ENCODE results near the gene PKNOX2.

Gene PKNOX2

DNA sequence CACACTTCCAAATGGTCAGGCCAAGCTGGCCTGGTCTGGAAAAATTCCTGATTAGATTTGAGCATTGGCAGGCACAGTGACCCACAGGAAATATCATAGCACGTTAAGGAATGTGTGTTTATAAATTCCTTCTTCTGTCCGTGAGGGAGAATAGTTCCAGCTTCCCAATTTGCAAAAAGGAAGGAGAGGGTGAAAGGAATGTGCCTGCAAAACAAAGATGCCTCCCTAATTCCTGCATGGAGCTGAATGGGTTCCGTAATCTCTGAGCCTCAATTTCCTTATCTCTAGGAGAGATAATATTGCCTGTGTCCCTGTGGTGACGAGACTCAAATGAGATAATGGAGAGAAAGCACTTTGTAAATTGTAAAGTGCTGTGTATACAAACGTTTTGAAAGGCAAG, 226.4 kb downstream of the PKNOX2 start:
- DNase-seq: no peak

DNA sequence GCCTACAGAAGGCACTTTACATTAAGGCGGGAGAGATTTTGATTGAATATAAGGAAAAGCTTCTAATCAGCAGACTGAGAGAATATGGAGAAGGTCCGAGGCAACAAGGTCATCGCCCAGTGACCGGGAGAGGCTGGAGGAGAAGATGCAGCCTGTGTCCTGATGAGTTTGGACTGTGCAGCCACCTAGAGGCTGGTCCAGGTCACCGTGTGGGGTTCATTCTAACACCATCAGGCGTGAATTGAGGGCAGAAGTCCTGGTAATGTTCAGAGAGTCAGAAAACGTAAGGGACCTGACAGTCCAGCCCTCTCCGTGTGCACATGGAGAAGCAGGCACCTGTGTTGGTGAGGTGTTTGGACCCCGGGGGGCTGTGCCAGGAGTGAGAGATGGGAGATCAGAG, 228.8 kb downstream of the PKNOX2 start:
- DNase-seq: no peak

DNA sequence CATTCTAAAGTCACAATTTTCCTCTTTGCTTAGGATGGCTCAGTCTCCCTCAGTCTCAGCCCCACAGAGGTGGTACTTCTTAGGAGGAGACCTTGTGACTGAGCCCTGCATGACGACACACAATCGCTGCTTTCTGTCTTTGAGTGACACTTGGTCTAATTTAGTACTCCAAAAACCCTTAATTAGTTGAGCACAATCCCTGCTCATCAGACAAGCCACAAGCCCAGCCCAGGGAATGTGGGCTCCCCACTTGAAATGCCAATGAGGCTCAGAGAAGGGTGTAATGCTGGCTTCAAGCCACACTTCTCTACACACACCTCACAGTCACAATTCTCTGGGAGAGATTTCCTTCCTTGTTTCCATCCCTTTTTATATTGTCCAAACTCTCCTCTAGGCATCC, 229.7 kb downstream of the PKNOX2 start:
- no peak for DNase-seq

DNA sequence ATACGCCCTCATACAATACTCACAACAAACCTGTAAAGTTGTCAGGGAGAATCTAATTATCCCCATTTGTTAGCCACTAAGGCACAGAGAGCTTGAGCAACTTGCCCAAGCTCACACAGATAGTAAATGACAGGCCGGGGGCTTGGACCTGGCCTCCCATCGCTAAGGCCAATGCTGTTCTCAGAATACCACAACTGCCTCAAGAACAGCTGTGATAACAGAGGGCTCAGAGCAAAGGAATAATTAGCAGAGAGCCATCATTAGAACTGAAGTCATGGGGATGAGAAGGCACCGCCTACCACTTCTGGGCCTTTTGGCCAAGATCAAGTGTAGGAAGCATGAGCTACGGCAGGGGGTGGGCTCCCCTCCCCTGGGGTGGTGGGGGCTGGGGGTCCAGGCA, 232.9 kb downstream of the PKNOX2 start:
- DNase-seq: no peak

DNA sequence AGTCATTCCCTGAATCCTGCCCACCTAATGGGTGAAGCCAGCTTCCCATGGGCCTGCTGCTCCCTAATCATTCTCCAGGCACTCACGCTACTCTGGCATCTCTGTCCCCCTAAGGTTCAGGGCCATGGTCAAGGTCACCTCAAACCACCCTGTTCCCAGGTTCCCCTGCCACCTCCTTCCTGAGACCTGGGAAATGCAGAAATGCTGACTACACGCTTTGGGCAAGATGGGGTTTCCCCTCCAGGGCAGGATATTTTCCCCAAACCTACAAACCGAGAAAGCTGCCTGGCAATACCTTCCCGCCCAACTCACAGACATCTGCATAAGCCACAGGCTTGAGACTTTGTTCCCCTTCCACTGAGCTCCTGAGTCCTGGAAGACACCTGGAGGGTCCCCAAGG, 233.9 kb downstream of the PKNOX2 start:
- DNase-seq: no peak

DNA sequence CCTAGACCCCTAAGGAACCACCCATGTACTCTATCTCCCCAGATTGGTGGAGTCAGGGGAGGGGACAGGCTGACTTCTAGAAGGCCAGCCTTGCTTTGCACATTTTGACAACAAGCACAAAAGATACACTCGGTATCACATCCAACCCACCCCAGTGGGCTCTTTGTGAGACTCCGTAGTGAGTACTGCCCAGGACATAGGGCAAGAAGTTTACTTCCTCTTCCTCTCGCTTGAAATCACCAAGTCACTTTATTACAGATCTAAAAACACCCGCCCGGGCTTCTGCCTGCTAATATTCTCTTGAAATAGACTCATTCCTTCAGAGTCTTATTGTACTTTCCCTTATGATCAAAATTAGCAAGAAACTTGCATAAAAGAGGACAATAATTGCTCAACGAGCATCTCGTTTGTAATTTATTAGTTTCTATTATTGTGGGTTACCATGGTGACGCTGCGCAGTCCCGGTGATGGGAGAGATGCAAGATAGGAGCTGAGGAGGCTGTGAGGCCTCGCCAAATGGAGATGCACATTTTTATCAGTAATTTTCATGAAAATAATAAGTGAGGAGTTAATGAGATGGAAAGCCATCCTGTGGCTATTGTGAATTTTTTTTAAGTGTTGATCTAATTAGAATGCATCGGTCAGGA, 234.6 kb downstream of the PKNOX2 start:
- DNase-seq: no peak

DNA sequence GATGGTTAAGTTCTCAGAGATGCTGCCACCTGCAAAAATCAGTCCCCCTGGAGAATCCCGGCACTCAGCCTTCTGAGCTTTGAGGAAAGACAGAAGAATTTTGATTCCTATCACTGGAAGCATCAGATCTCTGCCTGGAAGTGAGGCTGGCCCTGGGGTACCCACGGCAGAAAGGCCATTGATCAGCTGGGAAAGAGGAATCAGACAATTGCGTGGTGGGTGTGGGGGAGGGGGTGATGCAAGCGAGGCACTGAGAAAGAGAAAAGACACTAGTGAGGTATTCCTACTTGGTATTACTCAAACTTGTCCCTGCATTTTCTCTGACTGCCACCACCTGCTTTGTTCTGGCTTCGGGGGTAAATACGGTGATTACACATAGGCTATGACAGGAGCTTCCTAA, 235.4 kb downstream of the PKNOX2 start:
- no peak for DNase-seq

DNA sequence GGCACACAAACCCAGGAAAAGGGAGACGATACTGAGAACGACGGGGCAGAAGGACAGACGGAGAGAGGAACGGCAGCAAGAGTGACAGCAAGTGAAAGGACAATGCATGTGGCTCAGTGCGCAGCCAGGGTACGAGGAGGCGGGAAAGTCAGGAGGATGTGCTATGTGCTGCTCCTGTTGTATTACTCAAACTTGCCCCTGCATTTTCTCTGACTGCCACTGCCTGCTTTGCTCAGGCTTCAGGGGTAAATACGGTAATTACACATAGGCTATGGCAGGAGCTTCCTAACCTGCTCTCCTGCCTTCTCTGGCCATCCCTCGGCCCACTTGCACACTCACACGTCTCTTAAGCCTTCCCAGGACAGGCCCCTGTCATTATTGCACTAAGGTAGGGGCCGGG, 236.7 kb downstream of the PKNOX2 start:
- DNase-seq: no peak

DNA sequence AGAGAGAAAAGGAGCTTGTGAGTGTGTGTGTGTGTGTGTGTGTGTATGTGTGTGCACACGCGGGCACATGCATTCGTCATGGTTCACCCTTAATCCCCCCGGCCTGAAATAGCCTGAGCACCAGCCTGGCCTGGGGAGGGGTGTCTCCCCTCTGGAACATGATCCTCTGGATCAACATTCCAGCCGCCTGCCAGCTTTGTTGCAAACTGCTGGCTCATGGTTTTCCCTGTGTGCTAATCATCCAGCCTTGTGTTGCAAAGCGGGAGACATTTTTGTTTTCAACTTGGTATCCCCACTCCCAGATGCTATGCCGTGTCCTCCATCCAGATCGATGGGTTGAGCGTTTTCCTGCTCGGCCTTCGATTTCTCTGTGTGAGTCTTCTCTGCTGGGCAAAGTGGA, 237.2 kb downstream of the PKNOX2 start:
- DNase-seq: no peak

DNA sequence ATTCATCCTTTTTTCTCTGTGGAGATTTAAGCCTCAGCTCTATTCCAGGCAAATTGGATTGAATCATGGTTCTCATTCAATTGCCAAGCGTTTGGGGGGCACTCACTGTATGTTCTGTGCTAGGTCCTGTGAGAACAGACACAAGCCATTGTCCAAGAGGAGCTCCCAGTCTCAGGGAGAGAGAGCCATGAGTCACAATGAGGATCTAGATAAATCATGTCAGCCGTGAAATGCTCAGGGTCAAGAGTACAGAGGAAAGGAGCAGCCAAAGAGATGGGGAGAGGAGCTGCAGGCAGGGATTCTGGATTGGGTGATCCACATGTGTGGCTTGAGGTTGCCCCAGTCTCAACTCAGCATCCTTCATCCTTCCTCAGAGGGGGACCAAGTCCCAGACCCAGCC, 237.9 kb downstream of the PKNOX2 start:
- DNase-seq: no peak

DNA sequence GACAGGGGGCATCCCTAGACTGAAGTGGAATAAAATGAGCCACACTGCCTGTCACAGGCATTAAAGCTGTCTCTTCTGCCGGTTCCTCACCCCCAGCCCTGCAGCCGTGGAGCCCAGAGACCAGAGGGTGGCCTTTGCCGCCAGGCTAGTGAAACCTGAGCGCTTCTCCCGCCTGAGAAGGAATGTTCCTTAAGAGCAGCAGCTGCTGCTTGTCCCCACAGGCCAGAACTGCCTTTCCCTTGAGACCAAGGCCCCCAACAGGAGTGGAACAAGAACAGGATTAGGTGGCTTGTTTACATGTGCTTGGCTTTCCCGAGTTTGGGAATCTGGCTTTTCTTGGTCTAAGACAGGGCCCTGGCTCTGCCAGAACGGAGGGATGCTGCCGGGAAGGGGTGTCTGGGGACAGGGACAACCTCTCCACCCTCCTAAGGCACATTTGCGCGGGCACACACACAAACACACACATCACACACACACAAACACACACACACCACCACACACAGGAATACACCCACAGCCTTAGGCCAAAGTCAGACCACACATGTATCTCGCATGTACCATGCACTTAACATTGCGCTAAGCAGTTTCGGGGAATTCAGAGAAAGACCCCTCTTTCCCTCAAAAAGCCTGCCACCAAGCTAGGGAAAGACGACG, 239.7 kb downstream of the PKNOX2 start:
- DNase-seq: no peak

DNA sequence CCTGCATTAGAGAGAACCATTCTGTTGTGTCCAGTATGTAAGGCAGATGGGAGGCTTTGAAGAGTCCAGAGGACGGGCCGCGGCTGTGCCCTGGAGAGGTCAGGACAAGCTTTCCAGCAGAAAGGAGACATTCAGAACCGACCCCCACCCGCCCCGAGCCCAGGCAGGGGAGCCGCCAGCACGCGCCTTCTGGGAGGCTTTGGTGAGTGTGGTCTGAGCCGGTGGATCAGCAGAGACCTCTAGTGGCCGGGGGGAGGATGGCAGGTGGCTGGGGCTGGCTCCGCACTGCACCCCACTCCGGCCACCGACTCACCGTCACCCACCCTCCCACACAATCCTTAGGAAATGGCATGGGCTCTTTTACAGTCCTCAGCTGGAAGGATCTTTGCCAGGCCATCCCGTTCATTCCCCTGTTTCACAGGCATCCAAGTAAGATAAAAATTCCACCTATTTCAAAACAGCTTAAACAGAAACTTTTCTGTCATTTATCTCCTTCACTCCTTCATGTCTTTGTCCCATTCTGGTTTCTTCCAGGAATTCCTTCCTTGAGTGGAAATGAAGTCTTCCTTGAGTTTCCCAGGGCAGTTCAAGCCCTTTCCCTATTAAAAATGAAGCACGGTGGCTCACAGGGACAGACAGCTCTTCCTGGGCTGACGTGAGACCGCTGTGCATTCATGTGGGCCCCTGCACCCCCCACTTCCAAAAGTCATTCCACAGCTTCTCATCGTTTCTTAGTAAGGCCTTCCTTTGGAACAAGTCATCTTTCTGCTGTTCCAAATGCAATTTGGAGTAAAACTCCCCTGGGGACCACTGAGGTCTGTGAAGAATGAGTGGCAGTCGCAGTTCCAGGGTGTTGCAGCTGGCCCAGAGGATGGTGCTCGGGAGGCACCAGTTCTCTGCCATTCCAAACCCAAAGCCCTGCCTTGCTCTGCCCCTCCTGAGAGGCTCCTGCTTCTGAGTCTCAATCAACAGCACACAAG, 240.6 kb downstream of the PKNOX2 start:
- peak; percentile 50 for DNase-seq

DNA sequence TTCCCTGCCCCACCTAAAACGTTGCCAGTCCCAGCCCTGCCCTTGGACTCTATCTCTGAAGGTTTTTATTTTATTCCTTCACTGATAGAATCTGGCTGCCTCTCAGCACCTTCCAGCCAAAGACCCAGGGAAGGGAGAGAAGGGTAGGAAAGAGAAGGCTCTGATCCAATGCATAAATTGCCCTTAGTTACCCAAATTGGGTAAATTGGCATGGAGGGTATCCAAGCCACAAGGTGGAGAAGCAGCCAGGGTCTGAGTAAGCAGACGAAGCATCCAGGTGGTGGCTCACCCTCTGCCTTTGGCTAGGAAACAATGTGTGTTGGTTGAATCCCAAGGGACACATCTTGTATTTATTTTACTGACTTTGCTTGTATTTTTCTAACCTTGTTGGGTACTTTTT, 242.5 kb downstream of the PKNOX2 start:
- no peak for DNase-seq

DNA sequence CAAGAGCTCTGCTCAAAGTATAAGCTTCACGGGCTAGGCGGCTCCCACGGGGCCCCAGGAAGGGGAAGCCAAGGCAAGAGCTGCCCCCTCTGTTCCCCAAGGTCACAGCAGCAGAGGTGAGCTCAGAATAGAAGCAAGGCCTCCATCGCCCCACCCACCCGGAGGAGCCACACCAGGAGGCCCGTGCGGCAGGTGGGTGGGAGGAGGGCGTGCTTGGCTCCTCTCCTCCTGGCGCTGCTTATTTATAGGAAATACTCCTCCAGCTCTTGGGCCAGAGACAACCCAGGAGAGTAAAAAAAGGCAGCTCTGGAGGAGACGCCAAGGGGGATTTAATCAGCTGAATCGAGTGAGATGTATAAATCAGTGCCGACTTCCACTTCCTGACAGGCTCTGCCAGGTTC, 243.8 kb downstream of the PKNOX2 start:
- no peak for DNase-seq

DNA sequence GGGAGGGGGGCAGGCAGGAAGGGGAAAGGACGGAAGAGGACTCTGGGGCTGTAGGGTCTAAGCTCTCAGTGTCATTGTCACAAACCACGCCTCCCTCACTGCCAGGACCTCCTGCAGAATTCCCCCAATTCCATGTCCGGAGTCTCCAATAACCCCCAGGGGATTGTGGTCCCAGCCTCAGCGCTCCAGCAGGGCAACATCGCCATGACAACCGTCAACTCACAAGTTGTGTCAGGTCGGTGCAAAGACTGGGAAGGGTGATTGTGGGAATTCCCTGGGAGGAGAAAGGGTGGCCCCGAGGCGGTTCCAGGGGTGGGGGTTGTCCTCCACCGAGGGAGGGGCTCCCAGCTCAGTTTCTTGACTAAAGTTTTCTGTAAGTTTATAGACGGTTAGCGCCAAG, 245.5 kb downstream of the PKNOX2 start:
- DNase-seq: no peak

DNA sequence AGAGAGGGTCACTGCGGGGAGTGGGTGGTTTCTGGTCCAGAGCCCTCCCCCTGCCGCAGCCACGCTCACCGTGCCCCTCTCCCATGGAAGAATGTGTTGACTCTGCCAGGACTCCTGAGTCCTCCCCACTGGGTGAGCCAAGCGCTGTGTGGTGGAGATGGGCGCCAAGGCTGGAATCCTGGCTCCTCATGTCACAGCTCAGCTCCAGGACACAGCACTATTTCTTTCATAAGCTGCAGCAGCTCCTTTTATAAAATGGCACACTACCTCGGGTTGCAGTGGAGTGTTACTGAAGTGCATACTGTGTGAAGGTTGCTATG, 247.6 kb downstream of the PKNOX2 start:
- no peak for DNase-seq

DNA sequence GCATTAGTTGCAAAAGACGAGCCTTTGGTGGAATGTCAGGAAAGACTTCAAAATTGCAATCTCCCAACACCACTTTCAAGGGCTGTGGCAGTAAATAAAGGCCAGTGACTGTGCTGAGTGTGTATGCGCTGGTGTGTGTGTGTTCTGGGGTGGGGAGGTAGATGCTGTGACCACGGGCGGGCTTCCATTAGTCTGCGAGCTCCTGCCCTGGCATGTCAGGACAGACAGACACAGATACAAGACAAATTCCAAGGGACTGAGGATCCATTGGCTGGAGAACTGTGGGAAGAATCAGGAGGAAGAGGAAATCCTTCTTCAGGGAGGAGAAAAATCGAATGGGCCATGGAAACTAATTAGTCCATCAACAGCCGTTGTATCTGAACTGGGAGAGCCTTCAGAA, 248.0 kb downstream of the PKNOX2 start:
- DNase-seq: no peak

DNA sequence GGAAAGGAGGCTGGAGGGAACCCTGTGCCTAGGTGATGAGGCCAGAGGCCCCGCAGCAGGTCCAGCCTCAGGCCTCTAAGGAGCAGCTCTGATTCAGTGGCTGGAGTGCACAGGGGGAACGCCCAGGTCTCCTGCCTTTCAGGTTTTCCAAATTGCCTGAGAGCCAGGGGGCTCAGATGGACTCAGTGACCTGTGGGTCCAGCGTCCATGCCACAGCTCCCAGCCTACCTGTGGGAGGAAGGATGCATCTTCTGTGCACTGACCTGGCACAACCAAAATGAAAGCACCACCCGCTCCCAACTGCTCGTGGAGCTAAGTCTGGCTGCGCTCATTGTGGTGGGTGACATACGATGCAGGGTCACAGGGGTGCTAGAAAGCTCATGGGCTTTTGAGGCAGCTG, 248.7 kb downstream of the PKNOX2 start:
- DNase-seq: no peak

DNA sequence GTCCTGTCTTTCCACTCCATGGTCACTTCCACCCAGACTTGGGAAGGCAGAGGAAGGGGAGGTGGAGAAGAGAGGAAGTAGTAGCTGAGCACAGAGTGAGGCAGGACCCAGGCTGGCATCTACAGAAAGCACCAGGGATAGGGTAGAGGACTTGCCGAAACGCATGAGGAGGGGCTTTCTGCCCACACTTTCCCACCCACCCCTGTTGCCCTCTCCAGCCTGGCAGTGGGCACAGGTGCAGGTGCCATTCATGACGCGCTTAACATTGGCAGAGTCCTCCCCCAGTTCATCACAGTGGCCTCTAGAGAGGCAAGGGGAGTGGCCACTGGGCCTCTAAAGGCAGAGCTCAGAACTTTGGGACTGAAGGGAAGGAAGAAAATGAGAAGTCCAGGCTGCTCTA, 249.6 kb downstream of the PKNOX2 start:
- no peak for DNase-seq

DNA sequence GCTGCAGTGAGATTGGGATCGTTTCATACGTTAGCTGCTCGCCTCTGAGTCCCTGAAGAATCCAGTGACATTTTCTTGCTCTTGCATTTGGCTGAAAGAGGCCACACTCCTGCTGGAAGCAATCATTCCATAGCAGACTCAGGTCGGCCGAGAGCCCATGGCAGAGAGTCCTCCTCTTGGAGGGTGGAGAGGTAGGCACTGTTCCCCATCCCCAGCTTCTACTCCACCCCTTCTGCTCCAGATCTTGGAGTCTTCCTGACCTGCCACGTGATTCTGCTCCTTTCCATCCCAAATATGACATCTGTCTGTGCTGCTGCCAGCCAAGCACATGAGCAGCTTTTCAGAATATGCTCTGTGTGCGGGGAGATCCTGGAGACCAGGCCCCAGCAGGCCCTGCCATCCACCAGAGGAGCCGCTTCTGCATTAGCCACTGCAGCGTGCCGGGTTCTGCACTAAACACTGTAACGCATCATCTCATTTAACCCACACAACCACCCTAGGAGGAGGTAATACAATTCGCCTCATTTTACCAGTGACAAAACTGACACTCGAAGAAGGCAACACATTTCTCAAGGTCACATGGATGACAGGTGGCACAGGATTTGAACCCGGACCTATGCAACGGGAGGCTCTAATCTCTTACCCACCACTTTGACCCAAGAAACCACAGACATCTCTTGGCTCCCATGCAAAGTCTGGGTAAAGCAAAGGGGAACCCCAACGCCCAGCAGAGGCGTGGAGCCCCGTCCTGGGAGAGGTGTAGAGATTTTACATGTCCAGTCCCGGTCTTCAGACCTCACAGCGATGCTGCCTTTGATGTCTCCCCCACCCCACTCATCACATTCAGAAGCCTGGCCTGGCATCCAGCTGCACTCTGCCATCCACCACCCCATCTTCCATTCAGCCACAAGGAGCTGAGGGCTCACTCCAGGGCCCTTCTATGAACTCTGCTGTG, 252.7 kb downstream of the PKNOX2 start:
- no peak for DNase-seq

DNA sequence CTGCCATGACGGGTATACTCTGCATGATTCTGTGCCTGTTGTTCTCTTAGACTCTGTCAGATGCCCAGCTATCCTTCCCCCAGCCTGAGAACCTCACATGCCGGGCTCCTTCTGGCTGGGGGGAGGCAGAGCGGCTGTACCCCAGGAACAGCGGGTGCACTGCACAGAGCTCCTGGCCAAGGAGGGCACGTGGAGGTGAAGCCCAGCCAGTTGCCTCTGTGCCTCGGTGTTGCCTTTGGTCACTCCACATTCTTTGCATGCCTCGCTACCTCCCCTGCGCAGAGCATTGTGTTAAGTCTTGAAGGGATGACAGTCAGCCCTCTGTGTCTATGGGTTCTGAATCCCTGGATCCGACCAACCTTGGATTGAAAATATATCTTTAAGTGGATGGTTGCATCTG, 253.8 kb downstream of the PKNOX2 start:
- DNase-seq: no peak

DNA sequence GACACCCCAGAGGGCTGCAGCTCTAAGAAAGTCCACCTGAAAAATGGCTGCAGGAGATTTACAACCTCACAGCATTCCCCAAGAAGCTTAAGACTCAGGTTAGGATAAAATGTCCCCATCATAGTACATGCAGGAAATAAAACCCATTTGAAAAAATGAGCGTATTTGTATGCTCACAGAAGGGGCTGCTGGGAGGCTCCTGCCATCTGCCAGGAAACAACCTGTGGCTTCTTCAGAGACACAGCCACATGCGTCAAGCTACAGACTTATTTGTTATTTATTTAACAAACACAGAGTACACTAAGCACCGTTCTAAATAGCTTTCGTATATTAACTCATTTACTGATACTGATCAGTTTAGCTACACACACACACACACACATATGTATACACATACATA, 258.1 kb downstream of the PKNOX2 start:
- no peak for DNase-seq
